Vagina (tissue), 2 donors: ENCODE results near the gene CTDSP2. TPM values are rescaled to one million over a fixed set of nuclear protein-coding genes. Genes with fewer than 3 reads are reported as not detected.

Experiments used
- DNase-seq, 2 donors: peaks; one replicate each; pipeline ENCODE4 v3.0.0-alpha.2; 2017; ENCODE audit errors: extremely low spot score in 2 of 2
- H3K27ac ChIP-seq: fragments of 200-600 bp; sonication (generic); one replicate; pipeline ENCODE4 v1.5.1; 2019
- H3K27me3 ChIP-seq: fragments of 200-600 bp; sonication (generic); one replicate; pipeline ENCODE4 v1.5.1; 2019
- H3K36me3 ChIP-seq, 2 donors: fragments of 200-600 bp; sonication (generic); one replicate each; pipeline ENCODE4 v1.5.1; 2017 to 2019
- H3K4me1 ChIP-seq: fragments of 200-600 bp; sonication (generic); one replicate; pipeline ENCODE4 v1.5.1; 2019
- H3K4me3 ChIP-seq, 2 donors: fragments of 200-600 bp; sonication (generic); 1 replicate in 1 of 2; 2 replicates in 1 of 2; pipeline ENCODE4 v1.5.1; 2016 to 2019
- H3K9me3 ChIP-seq: fragments of 200-600 bp; sonication (generic); one replicate; pipeline ENCODE4 v1.5.1; 2019
- CTCF ChIP-seq, 3 experiments: fragments of 450-650 bp in 2 of 3; fragments of 200-600 bp in 1 of 3; sonication (generic) in 1 of 3; IDR thresholded peaks; one replicate each; pipeline ENCODE4 v1.5.1; 2017 to 2019; ENCODE audit warnings: antibody characterized with exemption in 3 of 3, mild to moderate bottlenecking in 2 of 3, moderate library complexity in 2 of 3
- POLR2A ChIP-seq, 2 donors: fragments of 450-650 bp; IDR thresholded peaks; one replicate each; pipeline ENCODE4 v1.6.1; 2017; ENCODE audit warnings: antibody characterized with exemption in 2 of 2, mild to moderate bottlenecking in 2 of 2, moderate library complexity in 2 of 2
- POLR2AphosphoS5 ChIP-seq, 2 donors: sonication (generic); formaldehyde crosslinking; IDR thresholded peaks; one replicate each; pipeline ENCODE4 v1.9.0; 2017; ENCODE audit warnings: antibody characterized with exemption in 2 of 2, mild to moderate bottlenecking in 2 of 2, low read depth in 1 of 2; ENCODE audit not compliant: insufficient read depth in 1 of 2
- intact Hi-C: fragments of 100-400 bp; cut with DNase I; formaldehyde crosslinking; loops from one replicate; pipeline ENCODE4 v1.15.1; 2023
- total RNA-seq: library from RNA; depleted of rRNA; stranded (reverse); fragments of >200 nt; gene quantifications from one replicate; pipeline ENCODE4 v1.2.3, GENCODE V29; 2016

CTDSP2 gene
- total RNA-seq, 1 donor from 2014 or later, result 108 TPM

GRCh38 chr12:57845478-57846284, 848 bp downstream of the CTDSP2 start:
- intact Hi-C loops, result loop anchor here (2.0 kb wide), 1 partner anchor 49 kb away; no protein-coding TSS in a partner anchor
- Histone ChIP-seq H3K27me3 (no peaks in the 10 kb centered on the region), H3K27ac (peak overlapping the region; percentile 99), H3K9me3 (no peaks in the 10 kb centered on the region), H3K4me3 (peak overlapping the region; percentile 93 to 96), H3K36me3 (no peaks in the 10 kb centered on the region), H3K4me1 (peaks cover 45% of the 10 kb centered on the region)
- no peak for TF ChIP-seq POLR2A (IDR thresholded peaks at IDR 0.05)
- no peak for TF ChIP-seq CTCF (IDR thresholded peaks at IDR 0.05)
- peak in 1 of 2 donors; percentile 11 for TF ChIP-seq POLR2AphosphoS5 (IDR thresholded peaks at IDR 0.05; ENCODE audit: insufficient read depth in 1 of 2, low read depth in 1 of 2)
- no peak for DNase-seq

DNA sequence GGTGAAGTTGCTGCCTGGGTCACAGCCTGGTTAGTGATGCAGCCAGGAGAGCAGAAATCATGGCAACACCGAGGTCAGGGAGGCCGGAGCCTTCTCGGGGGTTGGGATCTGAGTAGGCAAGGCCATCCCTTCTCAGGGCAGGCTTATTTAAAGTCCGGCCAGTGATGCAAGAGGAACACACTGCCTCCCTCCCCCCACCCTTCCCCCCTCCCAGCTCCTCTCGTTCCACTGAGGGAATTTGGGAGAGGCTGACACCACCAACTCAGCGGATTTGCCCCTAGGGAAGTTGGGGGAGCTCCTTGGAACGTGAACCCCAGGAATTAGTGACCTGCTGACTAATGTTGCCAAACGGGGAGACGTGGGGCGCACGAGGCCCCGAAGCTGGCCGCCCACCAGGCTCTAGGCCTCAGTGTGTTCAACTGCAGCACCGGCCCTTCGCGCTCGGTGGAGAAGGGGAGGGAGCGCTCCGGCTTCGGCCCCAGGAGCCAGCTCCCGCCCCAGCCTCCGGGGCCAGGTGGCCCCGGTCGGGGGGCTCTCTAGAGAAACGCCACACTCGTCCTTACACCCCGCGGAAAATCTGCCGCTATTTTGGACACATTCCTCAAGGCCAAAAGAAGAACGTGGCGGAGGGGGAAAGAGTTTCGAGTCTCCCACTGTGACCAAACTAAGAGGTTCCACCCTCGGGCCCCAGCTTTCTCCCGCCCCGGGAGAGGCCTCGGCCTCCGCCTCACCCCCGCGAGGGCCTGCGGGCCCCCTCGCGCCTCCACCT, 1.6 kb downstream of the CTDSP2 start:
- DNase-seq, result peak in 1 of 2 donors; percentile 97
- Histone ChIP-seq H3K27ac (peak overlapping the region; percentile 99), H3K36me3 (no peaks in the 10 kb centered on the region), H3K4me3 (peak overlapping the region; percentile 93 to 96), H3K27me3 (no peaks in the 10 kb centered on the region), H3K4me1 (peaks cover 53% of the 10 kb centered on the region), H3K9me3 (no peaks in the 10 kb centered on the region)
- intact Hi-C loops, result loop anchor here (2.0 kb wide), 1 partner anchor 50 kb away; no protein-coding TSS in a partner anchor
- TF ChIP-seq POLR2A (IDR thresholded peaks at IDR 0.05), result peak in 1 of 2 donors; percentile 21
- TF ChIP-seq CTCF (IDR thresholded peaks at IDR 0.05), result no peak
- peak in 1 of 2 donors; percentile 70 for TF ChIP-seq POLR2AphosphoS5 (IDR thresholded peaks at IDR 0.05; ENCODE audit: insufficient read depth in 1 of 2, low read depth in 1 of 2)

DNA sequence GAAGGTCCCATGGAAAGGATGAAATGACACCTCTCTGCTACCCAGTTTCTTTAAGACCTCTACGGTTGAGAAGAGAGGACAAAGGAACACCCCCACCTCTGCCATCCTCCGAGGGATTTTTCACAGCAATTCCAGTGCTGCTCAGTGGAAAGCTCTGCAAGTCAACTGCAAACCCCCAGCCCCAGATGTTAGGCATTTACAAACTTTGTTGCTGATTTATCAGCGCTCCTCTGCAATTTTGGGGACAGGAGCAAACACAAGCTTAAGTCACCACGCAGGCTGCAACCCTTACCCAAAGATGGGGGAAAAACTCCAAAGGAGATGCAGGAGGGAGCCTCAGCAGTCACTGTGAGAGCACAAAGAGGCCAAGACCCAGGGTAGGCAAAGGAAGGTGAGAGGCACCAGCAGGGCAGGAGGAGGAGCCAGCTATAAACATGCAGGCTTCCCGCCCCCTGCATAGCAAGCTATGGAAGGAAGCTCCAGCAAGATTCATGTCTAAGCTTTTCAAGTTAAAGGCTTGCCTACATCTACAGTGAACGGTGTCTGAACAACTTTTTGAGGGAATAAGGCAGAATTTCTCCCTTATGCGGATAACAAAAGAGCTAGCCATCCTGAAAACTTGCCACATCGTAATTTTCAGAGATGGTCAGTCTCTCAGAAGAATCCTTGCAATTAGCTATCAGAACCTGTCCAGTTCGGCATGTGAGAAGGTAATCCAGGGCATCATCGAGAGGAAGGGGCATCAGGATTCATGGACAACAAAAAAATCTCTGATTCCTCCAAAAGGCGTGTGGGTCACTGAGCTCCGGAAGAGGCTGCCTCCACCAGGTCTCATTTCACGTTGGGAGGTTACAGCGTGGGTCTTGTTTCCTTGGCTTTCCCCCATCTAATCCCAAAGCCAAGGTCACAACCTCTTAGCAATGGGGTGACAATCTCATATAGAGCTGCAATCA, 3.9 kb downstream of the CTDSP2 start:
- intact Hi-C loops, result no loop called here
- peak overlapping the region; percentile 93 to 96 for H3K4me3 ChIP-seq
- DNase-seq, result no peak
- peak overlapping the region; percentile 99 for H3K27ac ChIP-seq
- H3K9me3 ChIP-seq, result no peaks in the 10 kb centered on the region
- H3K4me1 ChIP-seq, result peaks cover 75% of the 10 kb centered on the region
- no peaks in the 10 kb centered on the region for H3K36me3 ChIP-seq
- no peak for TF ChIP-seq POLR2AphosphoS5 (IDR thresholded peaks at IDR 0.05; ENCODE audit: insufficient read depth in 1 of 2, low read depth in 1 of 2)
- TF ChIP-seq POLR2A (IDR thresholded peaks at IDR 0.05), result no peak
- no peak for TF ChIP-seq CTCF (IDR thresholded peaks at IDR 0.05)
- H3K27me3 ChIP-seq, result no peaks in the 10 kb centered on the region

DNA sequence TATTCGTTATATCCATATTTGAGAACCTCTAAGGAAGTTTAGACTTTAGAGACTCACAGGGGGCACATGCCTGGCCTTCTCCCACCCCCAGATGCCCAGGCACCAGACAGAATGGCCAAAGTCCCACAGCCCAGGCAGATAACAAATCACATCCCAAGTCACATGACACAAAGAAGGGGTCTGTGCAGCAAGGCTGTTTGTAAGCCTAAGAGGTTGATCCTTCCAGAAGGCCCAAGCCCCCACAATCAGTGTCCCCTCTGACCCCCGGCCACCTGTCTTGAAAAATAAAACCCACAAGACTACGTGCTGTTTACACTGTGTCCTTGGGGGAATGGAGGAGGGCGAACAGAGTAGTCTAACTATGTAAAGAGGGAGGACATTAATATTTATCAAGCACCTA, 5.1 kb downstream of the CTDSP2 start:
- DNase-seq, result no peak
- intact Hi-C loops, result no loop called here
- Histone ChIP-seq H3K4me3 (peak overlapping the region in 1 of 2 donors; percentile 8), H3K9me3 (no peaks in the 10 kb centered on the region), H3K27me3 (no peaks in the 10 kb centered on the region), H3K36me3 (no peaks in the 10 kb centered on the region), H3K4me1 (peaks cover 83% of the 10 kb centered on the region), H3K27ac (peak overlapping the region; percentile 99)
- TF ChIP-seq POLR2AphosphoS5 (IDR thresholded peaks at IDR 0.05; ENCODE audit: insufficient read depth in 1 of 2, low read depth in 1 of 2) (no peak), POLR2A (IDR thresholded peaks at IDR 0.05) (no peak)

DNA sequence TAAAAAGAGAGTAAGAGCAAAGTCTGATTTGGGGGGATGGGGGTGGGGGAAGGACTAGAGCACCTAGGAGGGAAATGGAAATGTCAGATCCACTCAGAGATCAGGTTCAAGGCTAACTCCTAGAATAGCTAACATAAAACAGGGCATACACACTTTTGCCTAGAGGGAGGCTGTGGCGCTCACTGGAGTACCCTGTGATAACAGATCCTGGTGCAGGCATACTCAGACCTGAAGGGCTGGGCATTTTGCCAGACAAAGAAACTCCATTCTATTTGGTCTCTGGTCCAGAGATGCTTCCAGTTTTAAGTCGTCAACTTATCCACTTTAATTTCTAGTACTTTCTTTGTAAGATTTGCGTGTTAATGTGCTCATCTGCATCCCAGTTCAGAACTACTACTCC, 5.8 kb downstream of the CTDSP2 start:
- Histone ChIP-seq H3K9me3 (no peaks in the 10 kb centered on the region), H3K27me3 (no peaks in the 10 kb centered on the region), H3K36me3 (no peaks in the 10 kb centered on the region), H3K4me1 (peaks cover 90% of the 10 kb centered on the region), H3K27ac (peak overlapping the region; percentile 99), H3K4me3 (peak overlapping the region in 1 of 2 donors; percentile 8)
- TF ChIP-seq POLR2AphosphoS5 (IDR thresholded peaks at IDR 0.05; ENCODE audit: insufficient read depth in 1 of 2, low read depth in 1 of 2) (no peak), POLR2A (IDR thresholded peaks at IDR 0.05) (no peak), CTCF (IDR thresholded peaks at IDR 0.05) (no peak)
- intact Hi-C loops, result no loop called here
- DNase-seq, result no peak
